Measurements from ENCODE around the gene C17orf113. TPM values are rescaled to one million over a fixed set of nuclear protein-coding genes. Genes with fewer than 3 reads are reported as not detected.
A peak's percentile ranks its signal among the peaks of the same experiment; 100 is the strongest.
"Not testable (repeated sequence)": the region's sequence is repeated elsewhere in the genome, so short reads cannot be mapped to it uniquely, and the experiment has no call there.

Gene C17orf113
- total RNA-seq, 1 donor from 2014 or later = 0.21 TPM

DNA sequence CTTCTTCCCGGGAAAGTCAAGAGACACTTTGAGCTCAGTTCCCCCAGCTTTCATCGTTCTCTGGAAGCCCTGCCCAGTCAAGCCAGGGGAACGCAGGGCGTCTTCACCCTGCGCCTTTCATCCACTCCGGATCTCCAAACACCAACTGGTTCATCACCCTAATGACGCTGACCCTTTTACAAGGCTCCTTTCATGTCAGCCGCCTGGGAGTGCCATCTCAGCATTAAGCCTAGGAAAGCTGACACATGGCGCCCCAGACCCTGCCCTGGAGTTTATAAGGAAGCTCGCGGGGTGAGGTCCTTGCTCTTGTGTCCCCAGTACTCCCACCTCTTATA is 32.6 kb downstream of the C17orf113 start:
- DNase-seq (ENCODE audit: low spot score in 2 of 2) = no peak
- peaks cover 9 to 13% of the 10 kb centered on the region in 2 donors for H3K36me3 ChIP-seq
- intact Hi-C loops (cut with DNase I) = no loop called here
- peak overlapping the region; percentile 88 to 91 for H3K4me3 ChIP-seq
- no peaks in the 10 kb centered on the region for H3K27me3 ChIP-seq
- peaks cover 14 to 39% of the 10 kb centered on the region in 2 donors for H3K4me1 ChIP-seq
- TF ChIP-seq, protein P1, sequence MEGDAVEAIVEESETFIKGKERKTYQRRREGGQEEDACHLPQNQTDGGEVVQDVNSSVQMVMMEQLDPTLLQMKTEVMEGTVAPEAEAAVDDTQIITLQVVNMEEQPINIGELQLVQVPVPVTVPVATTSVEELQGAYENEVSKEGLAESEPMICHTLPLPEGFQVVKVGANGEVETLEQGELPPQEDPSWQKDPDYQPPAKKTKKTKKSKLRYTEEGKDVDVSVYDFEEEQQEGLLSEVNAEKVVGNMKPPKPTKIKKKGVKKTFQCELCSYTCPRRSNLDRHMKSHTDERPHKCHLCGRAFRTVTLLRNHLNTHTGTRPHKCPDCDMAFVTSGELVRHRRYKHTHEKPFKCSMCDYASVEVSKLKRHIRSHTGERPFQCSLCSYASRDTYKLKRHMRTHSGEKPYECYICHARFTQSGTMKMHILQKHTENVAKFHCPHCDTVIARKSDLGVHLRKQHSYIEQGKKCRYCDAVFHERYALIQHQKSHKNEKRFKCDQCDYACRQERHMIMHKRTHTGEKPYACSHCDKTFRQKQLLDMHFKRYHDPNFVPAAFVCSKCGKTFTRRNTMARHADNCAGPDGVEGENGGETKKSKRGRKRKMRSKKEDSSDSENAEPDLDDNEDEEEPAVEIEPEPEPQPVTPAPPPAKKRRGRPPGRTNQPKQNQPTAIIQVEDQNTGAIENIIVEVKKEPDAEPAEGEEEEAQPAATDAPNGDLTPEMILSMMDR (IDR thresholded peaks at IDR 0.05) = no peak
- peak overlapping the region; percentile 93 to 94 for H3K27ac ChIP-seq
- no peaks in the 10 kb centered on the region for H3K9me3 ChIP-seq

GRCh38 chr17:42016941-42017865 is 33.2 kb downstream of the C17orf113 start, which contains the start of gene DNAJC7:
Gene DNAJC7, minus strand, starts transcription at chr17:42017439. Its CDS starts 23 bp downstream, at chr17:42017416.
- TF ChIP-seq, protein P1 (IDR thresholded peaks at IDR 0.05) = no peak
- peak within 1 kb of the TSS; percentile 88 to 91 for H3K4me3 ChIP-seq
- H3K27ac ChIP-seq = peak within 1 kb of the TSS; percentile 93 to 94
- H3K4me1 ChIP-seq = peaks cover 14 to 42% of the 10 kb centered on the region in 2 donors
- H3K27me3 ChIP-seq = no peaks in the 10 kb centered on the region
- DNase-seq (ENCODE audit: low spot score in 2 of 2) = peak; percentile 59 to 96
- intact Hi-C loops (cut with DNase I) = no loop called here
- peaks cover 3 to 7% of the 10 kb centered on the region in 2 donors for H3K36me3 ChIP-seq
- H3K9me3 ChIP-seq = no peaks in the 10 kb centered on the region

GRCh38 chr17:42016411-42016831 is 34.0 kb downstream of the C17orf113 start:
- Histone ChIP-seq H3K27ac (peak overlapping the region; percentile 93 to 94), H3K4me1 (peaks cover 14 to 43% of the 10 kb centered on the region in 2 donors), H3K27me3 (no peaks in the 10 kb centered on the region), H3K4me3 (peak overlapping the region; percentile 88 to 91), H3K9me3 (no peaks in the 10 kb centered on the region), H3K36me3 (peaks cover 0 to under 1% of the 10 kb centered on the region in 2 donors)
- TF ChIP-seq, protein P1 (IDR thresholded peaks at IDR 0.05) = no peak
- intact Hi-C loops (cut with DNase I) = no loop called here
- DNase-seq (ENCODE audit: low spot score in 2 of 2) = no peak

DNA sequence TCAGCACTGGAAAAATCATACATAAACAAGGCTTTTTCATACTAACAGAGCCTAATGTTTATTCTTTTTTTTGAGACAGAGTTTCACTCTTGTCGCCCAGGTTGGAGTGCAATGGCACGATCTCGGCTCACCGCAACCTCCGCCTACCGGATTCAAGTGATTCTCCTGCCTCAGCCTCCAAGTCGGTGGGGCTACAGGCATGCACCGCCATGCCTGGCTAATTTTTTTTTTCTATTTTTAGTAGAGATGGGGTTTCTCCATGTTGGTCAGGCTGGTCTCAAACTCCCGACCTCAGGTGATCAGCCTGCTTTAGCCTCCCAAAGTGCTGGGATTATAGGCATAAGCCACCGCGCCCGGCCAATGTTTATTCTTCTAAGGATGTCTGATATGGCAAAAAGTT is 36.7 kb downstream of the C17orf113 start:
- H3K9me3 ChIP-seq; H3K36me3 ChIP-seq; H3K27me3 ChIP-seq; DNase-seq (ENCODE audit: low spot score in 2 of 2); H3K4me3 ChIP-seq; intact Hi-C loops (cut with DNase I): not testable (repeated sequence)
- Histone ChIP-seq H3K4me1 (peaks cover 11 to 49% of the 10 kb centered on the region in 2 donors), H3K27ac (peak overlapping the region in 1 of 2 donors; percentile 17)

DNA sequence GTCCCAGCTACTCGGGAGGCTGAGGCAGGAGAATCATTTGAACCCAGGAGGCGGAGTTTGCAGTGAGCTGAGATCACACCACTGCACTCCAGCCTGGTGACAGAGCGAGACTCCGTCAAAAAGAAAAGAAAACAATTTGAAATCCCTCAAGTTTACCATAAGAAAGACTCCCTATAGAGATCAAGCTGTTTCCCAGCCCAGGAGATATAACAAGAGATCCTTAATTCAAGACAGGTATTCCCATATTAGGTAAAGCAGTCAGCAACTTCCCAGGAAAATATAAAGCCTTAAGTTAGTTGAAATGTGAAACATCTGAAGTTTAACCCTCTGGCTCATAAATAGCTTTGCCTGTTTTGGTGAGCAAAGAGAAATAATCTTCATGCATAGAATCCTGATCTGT is 38.0 kb downstream of the C17orf113 start:
- H3K9me3 ChIP-seq; H3K27ac ChIP-seq; DNase-seq (ENCODE audit: low spot score in 2 of 2); H3K36me3 ChIP-seq; intact Hi-C loops (cut with DNase I); H3K4me3 ChIP-seq; H3K27me3 ChIP-seq: not testable (repeated sequence)
- H3K4me1 ChIP-seq = peaks cover 4 to 46% of the 10 kb centered on the region in 2 donors

DNA sequence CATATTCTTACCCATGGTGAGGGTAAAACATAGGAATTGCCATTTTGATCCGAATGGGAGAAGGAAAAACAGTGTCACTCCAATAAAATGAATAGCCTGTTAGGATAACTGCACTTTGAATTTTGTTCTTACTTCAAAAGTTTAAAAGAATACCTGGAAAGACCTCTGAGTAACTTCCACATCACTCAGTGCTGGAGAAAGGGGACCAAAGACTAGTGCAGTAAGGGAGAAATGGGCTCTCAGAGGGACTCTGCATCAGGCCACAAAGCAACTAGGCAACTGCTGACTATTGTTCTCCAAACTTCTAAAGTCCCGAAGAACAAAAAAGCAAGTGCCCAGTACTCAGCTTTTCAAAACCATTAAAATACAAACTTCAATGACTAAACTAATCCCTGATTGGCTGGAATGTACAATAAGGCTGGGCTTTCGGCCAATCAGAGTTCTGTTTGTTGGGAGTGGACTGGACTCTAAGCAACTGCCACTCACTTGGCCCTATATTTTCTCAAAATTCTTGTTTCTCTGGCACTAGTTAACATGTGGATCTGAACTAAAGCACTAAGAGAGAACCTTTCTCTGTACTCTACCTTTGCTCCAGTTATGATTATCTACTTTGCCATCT is 39.4 kb downstream of the C17orf113 start:
- Histone ChIP-seq H3K9me3 (no peaks in the 10 kb centered on the region), H3K36me3 (peaks cover 4% of the 10 kb centered on the region in 2 donors), H3K27ac (no peak overlapping the region), H3K4me3 (no peak overlapping the region), H3K4me1 (peaks cover 4 to 45% of the 10 kb centered on the region in 2 donors), H3K27me3 (no peaks in the 10 kb centered on the region)
- intact Hi-C loops (cut with DNase I) = no loop called here
- TF ChIP-seq, protein P1 (IDR thresholded peaks at IDR 0.05) = no peak
- DNase-seq (ENCODE audit: low spot score in 2 of 2) = no peak

GRCh38 chr17:42010266-42010680 is 40.1 kb downstream of the C17orf113 start:
- H3K9me3 ChIP-seq; intact Hi-C loops (cut with DNase I); DNase-seq (ENCODE audit: low spot score in 2 of 2); H3K27ac ChIP-seq; H3K27me3 ChIP-seq; H3K36me3 ChIP-seq; H3K4me3 ChIP-seq: not testable (repeated sequence)
- peaks cover 0 to 41% of the 10 kb centered on the region in 2 donors for H3K4me1 ChIP-seq

Measured in ascending aorta (tissue), 2 donors.